ENCODE results near the gene C1orf198.

DNA sequence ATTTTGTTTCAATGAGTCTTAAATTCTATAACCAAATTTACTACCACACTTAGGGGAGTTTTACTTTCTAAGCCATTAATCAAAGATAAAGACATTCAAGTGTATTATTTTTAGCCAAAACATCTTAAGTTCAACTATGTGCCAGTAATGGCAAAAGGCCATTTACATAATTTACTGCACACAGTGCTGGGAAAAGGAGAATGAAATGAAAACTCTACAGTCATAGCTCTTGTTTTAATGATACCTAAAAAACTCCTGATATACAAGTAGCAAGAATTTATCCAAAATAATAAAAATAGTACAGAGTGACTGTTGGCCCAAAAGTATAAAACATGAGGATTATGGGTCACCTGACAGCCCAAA lies 42.4 kb upstream of the C1orf198 start:
- TF ChIP-seq POLR2AphosphoS5 (IDR thresholded peaks at IDR 0.05): no peak
- TF ChIP-seq, protein P1, sequence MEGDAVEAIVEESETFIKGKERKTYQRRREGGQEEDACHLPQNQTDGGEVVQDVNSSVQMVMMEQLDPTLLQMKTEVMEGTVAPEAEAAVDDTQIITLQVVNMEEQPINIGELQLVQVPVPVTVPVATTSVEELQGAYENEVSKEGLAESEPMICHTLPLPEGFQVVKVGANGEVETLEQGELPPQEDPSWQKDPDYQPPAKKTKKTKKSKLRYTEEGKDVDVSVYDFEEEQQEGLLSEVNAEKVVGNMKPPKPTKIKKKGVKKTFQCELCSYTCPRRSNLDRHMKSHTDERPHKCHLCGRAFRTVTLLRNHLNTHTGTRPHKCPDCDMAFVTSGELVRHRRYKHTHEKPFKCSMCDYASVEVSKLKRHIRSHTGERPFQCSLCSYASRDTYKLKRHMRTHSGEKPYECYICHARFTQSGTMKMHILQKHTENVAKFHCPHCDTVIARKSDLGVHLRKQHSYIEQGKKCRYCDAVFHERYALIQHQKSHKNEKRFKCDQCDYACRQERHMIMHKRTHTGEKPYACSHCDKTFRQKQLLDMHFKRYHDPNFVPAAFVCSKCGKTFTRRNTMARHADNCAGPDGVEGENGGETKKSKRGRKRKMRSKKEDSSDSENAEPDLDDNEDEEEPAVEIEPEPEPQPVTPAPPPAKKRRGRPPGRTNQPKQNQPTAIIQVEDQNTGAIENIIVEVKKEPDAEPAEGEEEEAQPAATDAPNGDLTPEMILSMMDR (IDR thresholded peaks at IDR 0.05): no peak
- TF ChIP-seq POLR2A (IDR thresholded peaks at IDR 0.05; ENCODE audit: low read depth): no peak
